Sigmoid colon (tissue), 4 donors: ENCODE measurements around the gene LRP1B.

Experiments used
- EP300 ChIP-seq, 4 donors: sonication (generic); formaldehyde crosslinking; IDR thresholded peaks; one replicate each; pipeline ENCODE4 v1.6.1; 2017; ENCODE audit warnings: antibody characterized with exemption in 4 of 4
- POLR2A ChIP-seq, 2 donors: fragments of 450-650 bp; IDR thresholded peaks; one replicate each; pipeline ENCODE4 v1.6.1; 2016; ENCODE audit warnings: antibody characterized with exemption in 2 of 2, mild to moderate bottlenecking in 2 of 2, moderate library complexity in 2 of 2
- POLR2AphosphoS5 ChIP-seq, 4 donors: sonication (generic); formaldehyde crosslinking; IDR thresholded peaks; one replicate each; pipeline ENCODE4 v1.6.1; 2017; ENCODE audit warnings: antibody characterized with exemption in 4 of 4
- TF ChIP-seq, protein P1 (sequence below), 4 experiments: fragments of 450-650 bp in 3 of 4; fragments of 200-600 bp in 1 of 4; IDR thresholded peaks; one replicate each; pipeline ENCODE4 v1.5.1; 2016 to 2019; ENCODE audit warnings: antibody characterized with exemption in 4 of 4, mild to moderate bottlenecking in 3 of 4, moderate library complexity in 2 of 4

DNA sequence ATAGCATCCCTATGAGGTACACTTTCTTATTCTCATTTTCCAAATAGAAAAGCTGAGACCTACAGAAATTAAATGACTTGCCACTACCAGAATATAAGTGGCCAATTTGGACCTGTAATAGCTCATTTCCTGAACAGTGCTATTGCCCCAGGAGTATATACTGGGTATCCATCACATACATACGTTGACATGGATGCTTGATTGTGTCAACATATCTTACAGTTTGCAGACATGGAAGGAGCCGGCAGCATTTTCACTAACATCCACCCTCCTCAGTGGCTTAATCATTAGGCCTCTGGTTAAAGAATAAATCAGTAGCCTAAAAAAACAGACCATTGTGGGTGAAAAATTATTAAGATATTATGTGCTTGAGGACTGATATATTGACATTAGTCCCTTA, 829.3 kb downstream of the LRP1B start:
- no peak for TF ChIP-seq POLR2AphosphoS5 (IDR thresholded peaks at IDR 0.05)
- TF ChIP-seq, protein P1, sequence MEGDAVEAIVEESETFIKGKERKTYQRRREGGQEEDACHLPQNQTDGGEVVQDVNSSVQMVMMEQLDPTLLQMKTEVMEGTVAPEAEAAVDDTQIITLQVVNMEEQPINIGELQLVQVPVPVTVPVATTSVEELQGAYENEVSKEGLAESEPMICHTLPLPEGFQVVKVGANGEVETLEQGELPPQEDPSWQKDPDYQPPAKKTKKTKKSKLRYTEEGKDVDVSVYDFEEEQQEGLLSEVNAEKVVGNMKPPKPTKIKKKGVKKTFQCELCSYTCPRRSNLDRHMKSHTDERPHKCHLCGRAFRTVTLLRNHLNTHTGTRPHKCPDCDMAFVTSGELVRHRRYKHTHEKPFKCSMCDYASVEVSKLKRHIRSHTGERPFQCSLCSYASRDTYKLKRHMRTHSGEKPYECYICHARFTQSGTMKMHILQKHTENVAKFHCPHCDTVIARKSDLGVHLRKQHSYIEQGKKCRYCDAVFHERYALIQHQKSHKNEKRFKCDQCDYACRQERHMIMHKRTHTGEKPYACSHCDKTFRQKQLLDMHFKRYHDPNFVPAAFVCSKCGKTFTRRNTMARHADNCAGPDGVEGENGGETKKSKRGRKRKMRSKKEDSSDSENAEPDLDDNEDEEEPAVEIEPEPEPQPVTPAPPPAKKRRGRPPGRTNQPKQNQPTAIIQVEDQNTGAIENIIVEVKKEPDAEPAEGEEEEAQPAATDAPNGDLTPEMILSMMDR (IDR thresholded peaks at IDR 0.05) = no peak
- TF ChIP-seq POLR2A (IDR thresholded peaks at IDR 0.05) = no peak
- no peak for TF ChIP-seq EP300 (IDR thresholded peaks at IDR 0.05)
